Right atrium auricular region (tissue), 2 donors: ENCODE measurements around the gene IGSF21. TPM values are rescaled to one million over a fixed set of nuclear protein-coding genes. Genes with fewer than 3 reads are reported as not detected.

ENCODE experiments used
- DNase-seq: peaks from one replicate; pipeline ENCODE4 v3.0.0-alpha.2; 2019; ENCODE audit warnings: low spot score
- H3K27ac ChIP-seq, 2 donors: fragments of 200-600 bp; sonication (generic); 1 replicate in 1 of 2; 2 replicates in 1 of 2; pipeline ENCODE4 v1.5.1; 2016 to 2019
- H3K27me3 ChIP-seq, 2 donors: fragments of 200-600 bp; sonication (generic); one replicate each; pipeline versions ENCODE4 v1.5.1 to v1.6.0; 2017 to 2019
- H3K36me3 ChIP-seq: fragments of 200-600 bp; sonication (generic); one replicate; pipeline ENCODE4 v1.5.1; 2016
- H3K4me1 ChIP-seq, 2 donors: fragments of 200-600 bp; sonication (generic); one replicate each; pipeline versions ENCODE4 v1.5.1 to v1.6.0; 2017 to 2019
- H3K4me3 ChIP-seq, 2 donors: fragments of 200-600 bp; sonication (generic); 1 replicate in 1 of 2; 2 replicates in 1 of 2; pipeline ENCODE4 v1.5.1; 2017 to 2019; ENCODE audit warnings: mild to moderate bottlenecking in 1 of 2, moderate library complexity in 1 of 2
- H3K9me3 ChIP-seq, 2 donors: fragments of 200-600 bp; sonication (generic); one replicate each; pipeline ENCODE4 v1.5.1; 2019
- total RNA-seq, 2 donors: library from RNA; depleted of rRNA; stranded (reverse); fragments of >200 nt; gene quantifications; one replicate each; pipeline ENCODE4 v1.1.0, GENCODE V29; 2016
- TF ChIP-seq, protein P1 (sequence below), 2 donors: fragments of 200-600 bp; sonication (generic); IDR thresholded peaks; one replicate each; pipeline ENCODE4 v1.5.1; 2019; ENCODE audit warnings: antibody characterized with exemption in 2 of 2

The IGSF21 gene
- total RNA-seq, 2 donors from 2014 or later: 1.8 to 6.0 TPM

DNA sequence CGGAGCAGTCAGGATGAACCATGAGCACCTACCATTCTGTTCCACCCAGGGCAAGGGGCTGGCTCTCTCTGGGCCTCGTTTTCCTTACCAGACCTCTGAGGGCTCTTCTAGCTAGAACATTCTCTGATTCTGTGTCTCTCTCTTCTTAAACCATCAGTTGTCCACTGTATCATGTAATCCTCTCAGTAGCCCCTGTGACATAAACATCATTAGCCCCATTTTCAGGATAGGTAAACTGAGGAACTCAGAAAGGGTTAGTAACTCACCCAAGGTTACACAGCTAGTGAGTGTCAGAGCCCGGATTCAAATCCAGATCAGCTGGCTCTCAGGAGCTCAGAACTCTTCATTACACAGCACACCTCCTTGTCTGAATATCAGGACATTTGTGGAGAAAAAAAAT, 22.8 kb downstream of the IGSF21 start:
- TF ChIP-seq, protein P1, sequence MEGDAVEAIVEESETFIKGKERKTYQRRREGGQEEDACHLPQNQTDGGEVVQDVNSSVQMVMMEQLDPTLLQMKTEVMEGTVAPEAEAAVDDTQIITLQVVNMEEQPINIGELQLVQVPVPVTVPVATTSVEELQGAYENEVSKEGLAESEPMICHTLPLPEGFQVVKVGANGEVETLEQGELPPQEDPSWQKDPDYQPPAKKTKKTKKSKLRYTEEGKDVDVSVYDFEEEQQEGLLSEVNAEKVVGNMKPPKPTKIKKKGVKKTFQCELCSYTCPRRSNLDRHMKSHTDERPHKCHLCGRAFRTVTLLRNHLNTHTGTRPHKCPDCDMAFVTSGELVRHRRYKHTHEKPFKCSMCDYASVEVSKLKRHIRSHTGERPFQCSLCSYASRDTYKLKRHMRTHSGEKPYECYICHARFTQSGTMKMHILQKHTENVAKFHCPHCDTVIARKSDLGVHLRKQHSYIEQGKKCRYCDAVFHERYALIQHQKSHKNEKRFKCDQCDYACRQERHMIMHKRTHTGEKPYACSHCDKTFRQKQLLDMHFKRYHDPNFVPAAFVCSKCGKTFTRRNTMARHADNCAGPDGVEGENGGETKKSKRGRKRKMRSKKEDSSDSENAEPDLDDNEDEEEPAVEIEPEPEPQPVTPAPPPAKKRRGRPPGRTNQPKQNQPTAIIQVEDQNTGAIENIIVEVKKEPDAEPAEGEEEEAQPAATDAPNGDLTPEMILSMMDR (IDR thresholded peaks at IDR 0.05): no peak
- Histone ChIP-seq H3K36me3 (no peaks in the 10 kb centered on the region), H3K27me3 (no peaks in the 10 kb centered on the region), H3K9me3 (no peaks in the 10 kb centered on the region), H3K4me1 (no peaks in the 10 kb centered on the region), H3K27ac (no peak overlapping the region), H3K4me3 (no peak overlapping the region)
- no peak for DNase-seq

DNA sequence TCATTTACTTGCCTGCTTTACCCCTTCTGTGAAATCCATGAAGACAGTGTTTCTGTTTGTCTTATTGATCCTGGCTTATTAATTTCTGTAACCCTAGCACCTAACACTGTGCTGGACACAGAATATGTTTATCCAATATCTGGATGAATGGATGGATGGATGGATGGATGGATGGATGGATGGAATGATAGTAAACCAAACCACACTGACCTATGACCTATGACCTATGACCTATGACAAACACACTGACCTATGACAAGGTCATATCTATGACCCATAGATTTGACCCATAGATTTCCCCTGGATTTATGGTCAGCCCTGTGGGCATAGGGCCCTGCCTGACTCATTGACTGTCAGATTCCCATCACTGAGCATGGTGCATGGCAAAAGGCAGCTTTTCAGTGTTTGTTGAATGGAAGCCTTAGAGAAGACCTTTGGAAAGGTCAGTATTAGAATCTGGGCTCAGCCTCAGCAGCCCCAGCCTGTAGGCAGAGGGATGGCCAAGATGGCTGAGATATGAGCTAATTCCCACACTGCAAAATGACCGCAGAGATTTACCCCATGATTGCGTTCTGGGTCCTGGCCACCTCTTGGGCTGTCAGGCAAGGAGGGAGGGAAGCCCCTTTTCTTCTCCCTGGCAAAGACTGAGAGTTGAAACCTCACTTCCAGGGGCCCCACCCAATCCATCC, 24.6 kb downstream of the IGSF21 start:
- Histone ChIP-seq H3K27ac (no peak overlapping the region), H3K4me1 (no peaks in the 10 kb centered on the region), H3K27me3 (no peaks in the 10 kb centered on the region), H3K36me3 (no peaks in the 10 kb centered on the region), H3K9me3 (no peaks in the 10 kb centered on the region), H3K4me3 (no peak overlapping the region)
- DNase-seq: no peak
- TF ChIP-seq, protein P1 (IDR thresholded peaks at IDR 0.05): no peak

DNA sequence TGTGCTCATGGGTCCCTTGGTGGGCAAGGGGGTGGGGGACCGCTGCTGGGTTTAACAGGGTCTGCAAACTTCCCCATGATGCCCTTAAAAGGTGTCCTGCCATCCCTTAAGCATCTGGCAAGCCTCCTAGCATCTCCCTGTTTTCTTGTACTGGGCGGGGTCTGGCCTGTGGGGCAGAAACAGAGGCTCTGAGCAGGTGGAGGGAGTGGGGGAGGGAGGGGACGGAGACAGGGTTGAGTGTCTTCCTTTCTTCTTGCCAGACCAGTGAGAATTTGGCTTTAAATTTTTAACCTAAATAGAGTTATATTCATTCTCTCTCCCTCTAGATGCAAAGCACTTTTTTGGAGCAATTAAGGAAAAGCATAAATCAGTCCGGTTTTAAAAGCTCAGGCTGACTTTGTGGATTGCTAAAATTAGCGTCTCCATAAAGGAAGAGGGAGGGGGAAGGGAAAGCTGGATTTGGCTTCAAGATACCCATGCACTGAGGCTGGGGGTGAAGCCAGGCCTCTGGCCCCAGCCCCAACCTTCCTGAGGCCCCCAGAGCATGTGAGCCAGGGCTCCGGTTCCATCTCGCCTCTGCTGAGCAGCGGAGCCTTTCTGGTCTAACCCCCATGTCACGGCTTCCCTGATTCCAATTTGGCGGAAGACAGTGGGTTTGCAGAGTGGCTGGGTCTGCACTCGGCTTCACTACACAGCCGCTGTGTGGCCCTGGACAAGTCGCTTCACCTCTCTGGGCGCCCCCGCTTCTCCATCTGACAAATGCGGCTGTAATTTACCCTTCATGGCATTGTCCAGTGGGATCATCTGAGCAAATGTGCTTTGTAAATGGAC, 25.3 kb downstream of the IGSF21 start:
- H3K27ac ChIP-seq: no peak overlapping the region
- no peaks in the 10 kb centered on the region for H3K9me3 ChIP-seq
- no peaks in the 10 kb centered on the region for H3K27me3 ChIP-seq
- no peaks in the 10 kb centered on the region for H3K36me3 ChIP-seq
- TF ChIP-seq, protein P1 (IDR thresholded peaks at IDR 0.05): no peak
- no peak for DNase-seq
- H3K4me3 ChIP-seq: no peak overlapping the region
- H3K4me1 ChIP-seq: no peaks in the 10 kb centered on the region

DNA sequence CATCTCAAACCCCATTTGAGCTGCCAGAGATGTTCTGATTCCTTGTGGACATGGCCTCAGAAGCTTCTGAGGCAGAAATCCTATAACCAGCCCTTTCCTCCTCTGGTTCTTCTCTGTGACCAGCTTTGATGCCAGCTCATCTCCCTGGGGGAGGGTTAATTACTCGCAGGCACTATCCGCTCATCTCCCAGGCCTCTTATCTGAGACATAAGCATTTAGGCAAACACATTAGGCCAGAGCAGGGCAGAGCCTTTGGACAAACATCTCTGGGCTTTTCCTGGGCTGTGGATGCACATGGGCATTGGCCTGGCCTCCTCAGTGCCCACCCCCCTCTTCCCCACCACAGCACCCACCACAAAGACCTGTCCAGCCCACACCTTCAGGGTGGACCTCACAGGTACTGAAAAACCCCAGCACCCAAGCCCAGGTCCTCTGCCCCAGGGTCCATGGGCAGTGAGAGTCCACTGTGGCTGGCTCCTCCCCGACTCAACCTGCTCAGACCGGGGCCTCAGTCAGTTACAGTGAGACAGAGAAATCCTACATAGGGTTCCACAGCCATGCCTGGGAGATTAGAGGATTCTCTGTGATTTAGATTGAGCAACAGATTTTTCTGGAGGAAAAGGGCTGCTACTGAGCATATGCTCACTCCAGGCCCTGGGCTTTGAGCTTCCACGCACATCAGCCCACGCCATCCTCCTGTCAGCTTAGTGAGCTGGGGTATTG, 26.9 kb downstream of the IGSF21 start:
- H3K36me3 ChIP-seq: no peaks in the 10 kb centered on the region
- no peaks in the 10 kb centered on the region for H3K4me1 ChIP-seq
- no peak for DNase-seq
- TF ChIP-seq, protein P1 (IDR thresholded peaks at IDR 0.05): no peak
- H3K27ac ChIP-seq: no peak overlapping the region
- H3K9me3 ChIP-seq: no peaks in the 10 kb centered on the region
- no peak overlapping the region for H3K4me3 ChIP-seq
- no peaks in the 10 kb centered on the region for H3K27me3 ChIP-seq

DNA sequence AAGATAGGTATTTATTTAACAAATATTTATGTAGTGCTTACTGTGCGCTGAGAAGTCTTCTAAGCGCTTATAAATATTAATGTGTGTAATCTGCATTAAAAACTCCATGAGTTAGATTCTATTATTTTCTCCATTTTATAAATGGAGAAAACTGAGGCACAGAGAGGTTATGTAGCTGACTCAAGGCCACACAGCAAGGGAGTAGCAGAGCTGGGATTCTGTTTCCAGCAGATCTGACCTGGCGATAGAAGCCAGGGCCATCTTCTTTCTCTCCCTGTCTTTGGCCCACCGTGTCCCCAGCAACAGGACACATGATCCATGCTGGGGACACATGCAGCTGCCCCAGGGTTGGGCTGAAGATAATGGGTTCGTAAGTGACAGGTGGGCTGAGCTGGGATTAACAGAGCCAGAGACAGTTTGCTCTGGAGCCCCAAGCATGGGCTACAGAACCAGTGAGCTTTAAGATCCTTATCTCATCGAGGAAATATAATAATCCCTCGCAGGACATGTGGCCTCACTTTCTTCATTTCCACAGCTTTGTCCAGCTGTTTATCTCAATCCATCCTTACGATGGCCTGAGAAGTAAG, 30.3 kb downstream of the IGSF21 start:
- DNase-seq: no peak

More for the DNA sequence above, 30.3 kb downstream of the IGSF21 start:
- no peaks in the 10 kb centered on the region for H3K9me3 ChIP-seq
- H3K4me1 ChIP-seq: no peaks in the 10 kb centered on the region
- H3K27ac ChIP-seq: no peak overlapping the region
- H3K4me3 ChIP-seq: no peak overlapping the region
- no peaks in the 10 kb centered on the region for H3K36me3 ChIP-seq
- TF ChIP-seq, protein P1 (IDR thresholded peaks at IDR 0.05): no peak
- no peaks in the 10 kb centered on the region for H3K27me3 ChIP-seq
